GM19099 (cell line): ENCODE measurements around the gene KRT222.

Experiments
- POLR2A ChIP-seq: IDR thresholded peaks from 3 replicates; pipeline ENCODE4 v1.6.1; 2011; ENCODE audit warnings: low read depth; ENCODE audit not compliant: insufficient read length; ENCODE audit errors: extremely low read depth

Gene KRT222

GRCh38 chr17:40625311-40625710, 39.7 kb downstream of the KRT222 start:
- TF ChIP-seq POLR2A, result no peak

- TF ChIP-seq POLR2A, result no peak
These were observed 41.4 kb downstream of the KRT222 start for GRCh38 chr17:40623419-40624210.

GRCh38 chr17:40622509-40622928, 42.5 kb downstream of the KRT222 start:
- TF ChIP-seq POLR2A, result no peak

- TF ChIP-seq POLR2A, result no peak
These were observed 43.4 kb downstream of the KRT222 start for GRCh38 chr17:40621578-40621977.

DNA sequence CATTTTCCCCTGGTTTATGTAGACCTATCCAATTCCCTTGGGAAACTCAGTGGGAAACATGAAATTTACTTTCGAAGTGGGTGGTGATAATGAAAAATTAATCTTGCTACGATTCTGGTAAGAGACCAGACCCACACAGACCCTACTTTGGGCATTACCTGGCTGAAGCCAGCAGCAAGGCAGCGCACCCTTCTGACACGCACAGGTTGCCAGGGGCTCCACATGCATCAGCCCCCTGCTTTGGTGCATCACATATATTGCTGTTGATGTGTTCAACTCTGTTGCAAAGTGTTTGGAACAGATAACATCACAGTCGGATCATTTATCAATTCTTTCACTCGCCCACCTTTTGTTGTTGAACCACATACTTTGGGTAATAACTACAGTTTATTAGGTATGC, 44.0 kb downstream of the KRT222 start:
- TF ChIP-seq POLR2A, result no peak

DNA sequence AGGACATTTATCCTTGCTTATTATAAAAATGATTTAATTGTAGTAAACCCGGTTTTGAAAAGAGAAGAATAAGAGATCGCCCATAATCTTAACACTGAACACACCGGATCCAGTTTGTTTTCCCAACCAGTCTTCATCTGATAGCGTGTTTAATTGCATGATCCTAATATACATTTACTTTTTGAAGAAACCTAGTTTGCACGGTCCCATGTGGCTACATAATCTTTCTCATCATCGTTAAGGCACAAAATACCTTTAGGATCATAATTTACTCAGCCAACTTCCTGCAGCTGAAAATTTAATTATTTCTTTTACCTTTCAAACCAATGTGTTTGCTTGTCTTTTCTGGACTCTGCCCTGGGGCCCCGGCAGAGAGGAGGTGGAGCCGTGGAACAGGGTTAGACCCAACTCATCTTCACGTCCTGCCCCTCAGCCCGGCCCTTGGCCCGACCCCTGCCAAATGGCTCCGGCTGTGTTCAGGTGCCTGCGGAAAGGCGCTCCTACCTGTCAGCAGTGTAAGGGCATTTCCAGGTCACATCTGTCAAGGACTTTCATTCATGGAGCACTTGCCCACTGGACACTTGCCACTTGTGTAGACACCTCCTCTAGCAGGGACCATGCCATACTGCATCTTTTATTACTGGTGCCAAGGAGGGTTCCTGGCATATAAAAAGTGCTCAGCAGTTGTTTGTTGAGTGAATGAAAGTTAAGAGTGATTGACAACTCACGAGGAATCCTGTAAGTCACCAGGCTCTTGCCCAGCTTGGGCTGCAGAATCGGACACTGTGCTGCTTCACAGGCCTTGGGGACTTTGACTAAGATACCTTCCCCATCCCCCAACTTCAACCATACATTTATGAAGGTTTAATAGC, 46.0 kb downstream of the KRT222 start:
- no peak for TF ChIP-seq POLR2A

DNA sequence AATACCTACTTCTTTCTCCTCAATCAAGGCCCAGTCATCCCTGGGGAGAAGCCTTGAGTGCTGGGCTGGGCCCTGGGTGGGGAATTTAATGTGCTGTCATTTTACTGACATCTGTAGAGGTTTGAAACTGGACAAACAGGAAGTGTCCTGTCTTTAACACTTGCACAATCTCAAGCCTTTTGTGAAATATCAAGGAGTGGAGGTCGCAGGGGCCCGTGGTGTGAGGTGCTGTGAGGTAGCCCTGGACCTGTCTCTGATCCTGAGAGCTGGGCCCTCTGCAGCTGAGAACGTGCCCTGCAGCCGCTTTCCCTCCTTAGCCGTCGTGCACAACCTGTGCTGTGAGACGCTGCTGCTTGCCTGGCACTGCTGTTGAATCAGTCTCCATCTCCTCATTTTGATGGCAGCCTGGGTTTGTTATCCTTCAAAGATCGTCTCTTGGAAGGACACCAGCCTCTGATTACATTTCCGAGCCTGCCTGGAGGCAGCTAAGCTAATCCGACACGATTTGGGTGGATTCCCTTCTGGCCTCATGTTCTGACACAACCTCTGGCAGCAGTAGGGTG, 47.2 kb downstream of the KRT222 start:
- TF ChIP-seq POLR2A, result no peak

- TF ChIP-seq POLR2A, result no peak
These were observed 48.4 kb downstream of the KRT222 start for GRCh38 chr17:40616592-40616991.

GRCh38 chr17:40615841-40616476, 49.0 kb downstream of the KRT222 start:
- no peak for TF ChIP-seq POLR2A

DNA sequence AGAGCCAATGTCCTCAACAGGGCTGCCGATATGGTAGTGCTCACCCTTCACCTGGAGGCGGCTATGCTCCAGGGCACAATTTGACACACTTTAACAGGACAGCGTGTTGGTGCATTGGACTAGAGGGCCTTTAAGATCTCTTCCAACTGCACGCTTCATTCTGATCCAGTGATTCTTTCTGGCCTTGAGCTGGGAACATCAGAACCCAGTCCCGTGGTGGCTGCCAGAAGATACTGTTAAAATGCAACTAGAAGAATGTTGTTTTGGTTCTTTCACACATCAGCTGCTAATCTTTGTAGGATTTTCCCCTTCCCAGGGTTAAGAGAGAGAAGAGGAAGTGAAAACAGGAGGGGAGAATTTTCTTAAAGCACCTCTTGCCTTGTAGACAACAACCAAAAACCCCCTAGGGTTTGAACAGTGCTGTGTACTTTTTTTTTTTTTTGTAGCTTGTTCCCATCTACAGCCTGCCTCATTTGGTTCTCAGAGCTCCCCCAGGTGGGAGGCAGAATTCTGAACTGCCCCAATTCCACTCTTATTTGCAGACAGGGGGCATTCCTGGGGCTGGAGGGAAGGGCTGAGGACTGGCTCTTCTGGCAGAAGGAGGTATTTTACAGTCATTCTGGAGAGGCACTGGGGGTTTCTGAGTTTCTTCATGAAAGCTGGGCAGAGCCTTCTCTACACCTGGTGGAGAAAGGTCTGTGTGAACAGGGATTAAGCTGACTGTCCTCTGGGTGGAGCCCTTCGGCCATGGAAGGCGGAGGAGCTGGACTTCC, 49.7 kb downstream of the KRT222 start:
- TF ChIP-seq POLR2A, result no peak

DNA sequence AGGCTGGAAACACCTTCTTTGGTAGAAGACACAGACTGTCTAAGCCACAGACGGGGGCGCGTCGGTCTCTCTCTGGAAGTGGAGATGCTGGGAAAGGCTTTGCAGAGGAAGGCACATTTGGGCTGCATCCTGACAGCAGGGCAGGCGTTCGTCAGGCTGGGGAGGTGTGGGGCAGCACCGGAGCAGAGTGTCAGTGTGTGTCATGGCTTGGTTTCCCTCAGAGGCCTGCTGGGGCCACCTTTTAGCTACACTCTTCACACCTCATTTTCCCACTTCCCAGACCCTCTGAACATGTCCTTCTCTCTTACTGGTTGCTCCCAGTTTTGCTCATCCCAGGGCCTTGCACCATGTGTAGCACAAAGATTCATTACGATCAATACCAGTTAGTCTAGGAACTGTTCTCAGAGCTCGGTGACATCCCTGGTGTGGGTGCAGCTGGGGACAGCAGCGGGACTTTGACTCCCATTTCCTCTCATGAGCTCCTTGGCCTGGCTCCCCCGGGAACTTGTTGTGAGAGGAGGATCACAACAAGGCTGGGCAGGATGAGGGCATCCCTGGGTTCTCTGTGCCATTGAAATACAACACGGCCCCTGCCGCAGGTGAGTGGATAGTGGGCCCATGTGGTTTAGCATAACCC, 50.4 kb downstream of the KRT222 start:
- TF ChIP-seq POLR2A, result no peak

DNA sequence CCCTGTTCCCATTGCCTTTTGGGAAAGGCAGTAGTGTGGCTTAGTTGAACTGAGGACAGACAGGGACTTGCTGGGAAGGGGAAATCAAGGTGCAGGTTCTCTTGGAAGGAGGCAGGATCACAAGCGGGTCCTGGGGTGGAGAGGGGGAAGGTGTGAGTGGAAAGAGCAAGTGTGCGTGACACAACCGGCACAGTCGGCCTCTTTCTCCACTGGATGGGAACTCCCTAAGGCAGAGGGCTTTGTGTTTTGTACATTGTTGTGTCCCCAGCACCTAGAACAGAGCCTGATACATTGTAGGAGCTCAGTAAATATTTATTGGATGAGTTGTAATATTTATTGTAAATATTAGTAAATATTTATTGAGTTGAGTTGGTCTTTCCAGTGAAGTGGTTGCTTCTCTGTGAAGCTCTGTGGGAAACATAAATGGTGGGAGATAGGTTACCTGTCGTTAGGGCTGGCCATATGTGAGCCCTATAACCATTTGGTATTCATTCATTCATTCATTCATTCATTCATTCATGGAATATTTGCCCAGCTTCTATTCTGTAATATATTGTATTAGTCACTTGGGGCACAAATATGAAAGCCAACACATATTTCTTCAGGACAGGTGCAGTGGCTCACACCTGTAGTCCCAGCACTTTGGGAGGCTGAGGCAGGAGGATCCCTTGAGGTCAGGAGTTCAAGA, 51.4 kb downstream of the KRT222 start:
- TF ChIP-seq POLR2A, result no peak

DNA sequence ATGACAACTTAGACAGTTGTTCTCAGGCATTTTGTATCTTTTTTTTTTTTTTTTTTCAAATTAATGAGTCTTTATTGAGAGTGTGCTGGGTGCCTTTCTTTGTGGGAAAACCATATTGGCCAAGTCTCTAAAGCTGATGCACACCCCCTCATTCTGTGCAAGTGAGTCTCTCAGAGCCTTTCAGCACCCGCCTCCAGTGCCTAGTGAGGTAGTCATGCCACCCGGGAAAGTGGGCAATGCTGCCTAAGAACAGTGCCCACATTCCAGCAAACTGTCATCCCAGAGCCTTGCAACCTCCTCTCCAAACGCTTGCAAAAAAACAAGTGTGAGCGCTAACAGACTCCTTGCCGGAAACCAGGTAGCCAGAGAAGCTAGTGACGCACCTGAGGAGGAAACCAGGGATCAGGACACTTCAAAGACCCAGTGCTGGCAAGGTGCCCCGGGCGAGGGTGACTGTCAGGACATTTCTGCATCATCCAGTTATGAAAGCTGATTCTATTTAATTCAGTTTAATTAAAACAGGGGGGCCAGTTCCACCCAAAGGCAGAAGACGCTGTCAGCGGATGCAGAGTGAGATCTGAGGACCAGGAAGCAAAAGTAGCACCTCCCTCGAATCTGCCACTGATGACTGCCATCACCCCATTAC, 52.3 kb downstream of the KRT222 start:
- TF ChIP-seq POLR2A, result no peak

DNA sequence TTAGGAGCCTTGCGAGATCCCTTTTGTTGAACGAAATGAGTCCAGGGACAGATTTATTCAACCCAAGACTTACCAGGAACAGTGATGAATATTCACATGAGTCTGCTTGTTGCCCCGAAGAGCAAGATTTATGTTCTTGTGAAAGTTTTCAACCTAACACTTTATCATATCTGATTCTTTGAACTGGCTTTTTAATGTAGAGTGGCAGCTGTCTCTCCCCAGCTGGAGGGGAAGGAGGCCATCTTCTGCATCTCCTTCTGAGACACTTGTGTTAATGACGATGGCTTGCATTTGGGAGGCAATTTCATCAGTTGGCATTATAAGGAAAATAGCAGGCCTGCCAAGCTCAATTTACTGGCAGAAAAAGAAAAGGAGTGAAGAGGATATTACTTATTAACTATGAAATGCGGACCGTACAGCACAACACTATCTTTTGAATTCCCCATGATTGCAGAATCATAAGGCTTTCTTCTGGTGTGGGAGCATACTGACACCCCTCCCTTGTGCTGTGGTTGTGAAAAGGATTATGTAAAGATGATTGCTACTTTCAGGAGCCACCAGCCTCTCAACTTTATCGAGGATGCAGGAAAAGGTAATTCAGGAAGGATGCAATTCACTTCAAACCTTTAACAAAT, 53.0 kb downstream of the KRT222 start:
- TF ChIP-seq POLR2A, result no peak
